Activated CD4-positive, alpha-beta T cell treated with anti-CD3 and anti-CD28 coated beads for 1 hour (primary cell): ENCODE results near the gene LONP2.

Source experiments
- DNase-seq: peaks from one replicate; pipeline ENCODE4 v3.0.0-alpha.2; 2020

LONP2 gene

DNA sequence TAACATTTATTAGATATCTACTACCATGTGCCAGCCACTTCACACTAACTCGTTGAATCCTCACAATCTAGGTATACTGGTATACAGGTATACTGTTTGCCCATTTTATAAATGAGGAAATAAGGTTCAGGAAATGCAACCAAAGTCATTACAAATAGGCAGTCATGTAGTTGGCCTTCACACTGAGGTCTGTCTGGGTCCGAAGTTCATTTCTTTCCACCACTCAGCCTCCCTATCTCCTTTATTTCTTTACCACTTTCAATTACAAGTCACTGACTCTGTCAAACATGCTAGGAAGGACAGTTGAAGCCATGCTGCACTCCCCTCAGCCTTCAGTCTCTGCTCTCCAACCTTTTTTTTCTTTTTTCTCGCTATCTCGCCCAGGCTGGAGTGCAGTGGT, 161.8 kb downstream of the LONP2 start:
- no peak for DNase-seq
